GM21825 (cell line): ENCODE measurements around the gene SMIM24.

Source experiments
- ATAC-seq: cut with Tn5 transposase; IDR thresholded peaks from one replicate; pipeline ENCODE4 v1.9.1; 2021; ENCODE audit warnings: mild to moderate bottlenecking, moderate library complexity; ENCODE audit not compliant: unreplicated experiment

The SMIM24 gene

GRCh38 chr19:3499738-3500428 is 19.6 kb upstream of the SMIM24 start:
- peak; percentile 11 for ATAC-seq

- ATAC-seq = no peak
These were observed 17.6 kb upstream of the SMIM24 start for GRCh38 chr19:3497757-3498520.

- ATAC-seq = no peak
These were observed 16.3 kb upstream of the SMIM24 start for GRCh38 chr19:3496392-3497273.

- no peak for ATAC-seq
These were observed 14.2 kb upstream of the SMIM24 start for GRCh38 chr19:3494559-3494958.

GRCh38 chr19:3494051-3494450 is 13.7 kb upstream of the SMIM24 start:
- no peak for ATAC-seq

GRCh38 chr19:3493651-3494050 is 13.3 kb upstream of the SMIM24 start:
- ATAC-seq = no peak

GRCh38 chr19:3492919-3493318 is 12.6 kb upstream of the SMIM24 start:
- ATAC-seq = no peak

- no peak for ATAC-seq
These were observed 12.0 kb upstream of the SMIM24 start for GRCh38 chr19:3492131-3492839.

GRCh38 chr19:3491396-3492119 is 11.2 kb upstream of the SMIM24 start:
- ATAC-seq = no peak

- ATAC-seq = no peak
These were observed 2.9 kb upstream of the SMIM24 start, which contains the start of gene SMIM44 for GRCh38 chr19:3483226-3483628. SMIM44 (minus strand) TSS chr19:3483441; CDS start chr19:3483403, 38 bp downstream.

GRCh38 chr19:3482507-3483225 is 2.3 kb upstream of the SMIM24 start:
- no peak for ATAC-seq

- no peak for ATAC-seq
These were observed 1.1 kb upstream of the SMIM24 start for GRCh38 chr19:3481241-3482090.

GRCh38 chr19:3479834-3480215 is 500 bp downstream of the SMIM24 start:
- ATAC-seq = no peak

- ATAC-seq = no peak
These were observed 1.0 kb downstream of the SMIM24 start for GRCh38 chr19:3479177-3479833.

GRCh38 chr19:3478409-3479176 is 1.7 kb downstream of the SMIM24 start:
- ATAC-seq = no peak

GRCh38 chr19:3477951-3478350 is 2.4 kb downstream of the SMIM24 start:
- ATAC-seq = no peak

- no peak for ATAC-seq
These were observed 2.8 kb downstream of the SMIM24 start for GRCh38 chr19:3477506-3477905.
